MM.1S (cell line): ENCODE measurements around the gene PCDH9.

Source experiments
- DNase-seq: peaks from one replicate; pipeline ENCODE4 v3.0.0-alpha.2; 2015
- H2AFZ ChIP-seq: fragments of 300-600 bp; sonication (generic); 2 replicates; pipeline ENCODE4 v1.6.0; 2016; ENCODE audit warnings: antibody characterized with exemption, low read length
- H3F3A ChIP-seq: fragments of 300-600 bp; sonication (generic); 2 replicates; pipeline ENCODE4 v1.6.1; 2016; ENCODE audit warnings: mild to moderate bottlenecking, antibody characterized with exemption, low read length, moderate library complexity, mixed read lengths; ENCODE audit not compliant: insufficient read depth
- H3K27ac ChIP-seq: fragments of 300-600 bp; sonication (generic); 2 replicates; pipeline ENCODE4 v1.5.1; 2016; ENCODE audit warnings: mild to moderate bottlenecking, low read length
- H3K27me3 ChIP-seq: fragments of 300-600 bp; sonication (generic); replicated peaks from 2 replicates; pipeline ENCODE4 v1.6.0; 2016; ENCODE audit warnings: low read length; ENCODE audit not compliant: insufficient read depth
- H3K36me3 ChIP-seq: fragments of 300-600 bp; sonication (generic); replicated peaks from 2 replicates; pipeline ENCODE4 v1.6.1; 2016; ENCODE audit warnings: mild to moderate bottlenecking, low read length, mixed read lengths; ENCODE audit not compliant: insufficient read depth
- H3K4me1 ChIP-seq: fragments of 300-600 bp; sonication (generic); 2 replicates; pipeline ENCODE4 v1.6.1; 2016; ENCODE audit warnings: low read length, mixed read lengths
- H3K4me2 ChIP-seq: fragments of 300-600 bp; sonication (generic); 2 replicates; pipeline ENCODE4 v1.6.0; 2016; ENCODE audit warnings: low read depth, low read length
- H3K4me3 ChIP-seq: fragments of 300-600 bp; sonication (generic); 2 replicates; pipeline ENCODE4 v1.5.1; 2016; ENCODE audit warnings: low read length, mixed read lengths
- H3K79me2 ChIP-seq: fragments of 300-600 bp; sonication (generic); 2 replicates; pipeline ENCODE4 v1.6.1; 2016; ENCODE audit warnings: mixed run types, low read length, mixed read lengths
- H3K9ac ChIP-seq: fragments of 300-600 bp; sonication (generic); 2 replicates; pipeline ENCODE4 v1.6.1; 2016; ENCODE audit warnings: low read length, mixed read lengths
- H3K9me2 ChIP-seq: fragments of 300-600 bp; sonication (generic); replicated peaks from 2 replicates; pipeline ENCODE4 v1.6.1; 2016; ENCODE audit warnings: mild to moderate bottlenecking, low read length, mixed read lengths; ENCODE audit not compliant: insufficient read depth
- H3K9me3 ChIP-seq: fragments of 300-600 bp; sonication (generic); replicated peaks from 2 replicates; pipeline ENCODE4 v1.6.1; 2016; ENCODE audit warnings: mild to moderate bottlenecking, low read length, mixed read lengths; ENCODE audit not compliant: insufficient read depth
- H4K20me1 ChIP-seq: fragments of 300-600 bp; sonication (generic); 2 replicates; pipeline ENCODE4 v1.6.1; 2016; ENCODE audit warnings: mild to moderate bottlenecking, low read length, moderate library complexity, mixed read lengths; ENCODE audit not compliant: insufficient read depth
- EZH2 ChIP-seq: fragments of 300-600 bp; sonication (generic); optimal IDR thresholded peaks from 2 replicates; pipeline ENCODE3; 2017; ENCODE audit warnings: low read depth, mild to moderate bottlenecking, antibody characterized with exemption, low read length, mixed read lengths
- EZH2phosphoT487 ChIP-seq: fragments of 300-600 bp; sonication (generic); IDR thresholded peaks from 2 replicates; pipeline ENCODE4 v1.6.1; 2018; ENCODE audit warnings: antibody characterized with exemption, low read length
- TF ChIP-seq, protein P1 (sequence below): fragments of 300-600 bp; sonication (generic); IDR thresholded peaks from 2 replicates; pipeline ENCODE4 v1.5.1; 2016; ENCODE audit warnings: antibody characterized with exemption, low read length, mixed read lengths

Gene PCDH9

DNA sequence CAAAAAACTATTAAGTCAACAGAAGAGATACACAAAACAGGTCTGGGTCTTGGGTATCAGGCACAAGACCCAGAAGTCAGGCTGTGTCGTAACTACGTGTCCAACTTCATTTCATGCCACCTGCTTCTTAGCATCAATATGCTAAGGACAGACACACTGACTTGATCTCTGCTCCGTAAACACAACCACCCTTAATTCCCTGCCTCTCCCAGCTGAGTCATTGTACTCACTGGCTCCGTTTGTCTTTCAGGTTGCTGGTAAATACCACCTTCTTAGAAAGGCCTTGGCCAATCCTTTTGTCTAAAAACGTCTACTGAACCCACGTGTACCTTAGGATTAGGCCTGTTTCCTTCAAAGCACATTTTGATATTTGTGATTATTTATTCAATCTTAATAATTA lies 726.2 kb downstream of the PCDH9 start:
- Histone ChIP-seq H3K27me3 (no peaks in the 10 kb centered on the region), H3K9me2 (no peaks in the 10 kb centered on the region), H4K20me1 (no peaks in the 10 kb centered on the region), H3F3A (no peaks in the 10 kb centered on the region), H2AFZ (no peak overlapping the region), H3K27ac (no peak overlapping the region), H3K9ac (no peak overlapping the region), H3K4me2 (no peak overlapping the region), H3K4me1 (no peaks in the 10 kb centered on the region), H3K36me3 (no peaks in the 10 kb centered on the region), H3K4me3 (no peak overlapping the region), H3K9me3 (no peaks in the 10 kb centered on the region), H3K79me2 (no peaks in the 10 kb centered on the region)
- TF ChIP-seq EZH2phosphoT487 (no peak), EZH2 (no peak)
- TF ChIP-seq, protein P1, sequence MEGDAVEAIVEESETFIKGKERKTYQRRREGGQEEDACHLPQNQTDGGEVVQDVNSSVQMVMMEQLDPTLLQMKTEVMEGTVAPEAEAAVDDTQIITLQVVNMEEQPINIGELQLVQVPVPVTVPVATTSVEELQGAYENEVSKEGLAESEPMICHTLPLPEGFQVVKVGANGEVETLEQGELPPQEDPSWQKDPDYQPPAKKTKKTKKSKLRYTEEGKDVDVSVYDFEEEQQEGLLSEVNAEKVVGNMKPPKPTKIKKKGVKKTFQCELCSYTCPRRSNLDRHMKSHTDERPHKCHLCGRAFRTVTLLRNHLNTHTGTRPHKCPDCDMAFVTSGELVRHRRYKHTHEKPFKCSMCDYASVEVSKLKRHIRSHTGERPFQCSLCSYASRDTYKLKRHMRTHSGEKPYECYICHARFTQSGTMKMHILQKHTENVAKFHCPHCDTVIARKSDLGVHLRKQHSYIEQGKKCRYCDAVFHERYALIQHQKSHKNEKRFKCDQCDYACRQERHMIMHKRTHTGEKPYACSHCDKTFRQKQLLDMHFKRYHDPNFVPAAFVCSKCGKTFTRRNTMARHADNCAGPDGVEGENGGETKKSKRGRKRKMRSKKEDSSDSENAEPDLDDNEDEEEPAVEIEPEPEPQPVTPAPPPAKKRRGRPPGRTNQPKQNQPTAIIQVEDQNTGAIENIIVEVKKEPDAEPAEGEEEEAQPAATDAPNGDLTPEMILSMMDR, result no peak
- no peak for DNase-seq

DNA sequence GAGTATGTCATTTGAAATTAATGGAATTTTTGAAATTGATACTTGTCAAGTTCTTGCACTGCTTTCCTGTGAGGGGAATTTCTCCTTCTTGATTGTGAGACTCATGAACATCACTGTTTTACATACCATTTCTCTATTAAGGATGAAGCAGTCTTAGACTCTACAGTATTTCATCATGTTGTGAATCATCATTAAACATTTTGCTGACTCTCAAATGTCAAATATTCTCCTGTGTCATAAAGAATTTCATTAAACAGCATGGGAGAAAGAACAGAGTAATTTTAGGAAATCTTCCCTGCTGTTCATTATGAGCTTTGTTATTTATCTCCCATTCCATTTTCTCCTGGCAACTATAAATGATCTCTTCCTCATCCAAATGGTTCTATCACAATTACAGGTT lies 729.0 kb downstream of the PCDH9 start:
- no peaks in the 10 kb centered on the region for H3K9me3 ChIP-seq
- no peaks in the 10 kb centered on the region for H4K20me1 ChIP-seq
- no peak for DNase-seq
- H3K4me3 ChIP-seq, result no peak overlapping the region
- no peak overlapping the region for H3K4me2 ChIP-seq
- H3K9me2 ChIP-seq, result no peaks in the 10 kb centered on the region
- H3K27ac ChIP-seq, result no peak overlapping the region
- no peaks in the 10 kb centered on the region for H3K27me3 ChIP-seq
- TF ChIP-seq, protein P1, result no peak
- no peaks in the 10 kb centered on the region for H3K79me2 ChIP-seq
- no peaks in the 10 kb centered on the region for H3K4me1 ChIP-seq
- no peak overlapping the region for H3K9ac ChIP-seq
- no peak overlapping the region for H2AFZ ChIP-seq
- H3F3A ChIP-seq, result no peaks in the 10 kb centered on the region
- H3K36me3 ChIP-seq, result no peaks in the 10 kb centered on the region

DNA sequence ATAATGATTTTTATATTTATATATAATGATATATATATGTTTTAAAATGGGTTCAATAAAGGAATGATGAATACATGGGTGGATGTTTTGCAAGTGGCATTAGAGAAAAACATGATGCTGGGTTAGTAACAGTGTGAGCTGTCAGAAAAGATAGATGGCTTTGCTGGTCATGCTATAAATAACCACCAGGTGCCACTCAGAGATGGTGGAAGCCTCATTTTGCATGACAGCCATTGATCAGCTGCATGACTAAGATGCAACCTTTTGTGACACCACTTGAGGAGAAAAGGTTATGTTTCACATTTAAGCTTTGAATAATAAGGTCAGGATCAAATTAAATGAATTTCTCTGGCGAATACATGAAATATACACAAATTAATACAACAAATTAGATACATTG lies 737.7 kb downstream of the PCDH9 start:
- Histone ChIP-seq H3K4me1 (peaks cover 7% of the 10 kb centered on the region; the same call in 1 of the 2 replicates), H3K9ac (no peak overlapping the region), H3F3A (no peaks in the 10 kb centered on the region), H3K9me2 (no peaks in the 10 kb centered on the region), H3K4me2 (no peak overlapping the region), H3K27ac (no peak overlapping the region), H3K4me3 (no peak overlapping the region), H3K79me2 (no peaks in the 10 kb centered on the region), H3K9me3 (no peaks in the 10 kb centered on the region), H4K20me1 (no peaks in the 10 kb centered on the region), H3K27me3 (no peaks in the 10 kb centered on the region), H3K36me3 (no peaks in the 10 kb centered on the region), H2AFZ (no peak overlapping the region)
- peak; percentile 68 for DNase-seq
- no peak for TF ChIP-seq EZH2
- TF ChIP-seq, protein P1, result peak; percentile 29
